ENCODE results near the gene POLL. TPM values are rescaled to one million over a fixed set of nuclear protein-coding genes. Genes with fewer than 3 reads are reported as not detected.

Gene POLL
- total RNA-seq, 1 donor from 2014 or later, result 16.6 TPM

DNA sequence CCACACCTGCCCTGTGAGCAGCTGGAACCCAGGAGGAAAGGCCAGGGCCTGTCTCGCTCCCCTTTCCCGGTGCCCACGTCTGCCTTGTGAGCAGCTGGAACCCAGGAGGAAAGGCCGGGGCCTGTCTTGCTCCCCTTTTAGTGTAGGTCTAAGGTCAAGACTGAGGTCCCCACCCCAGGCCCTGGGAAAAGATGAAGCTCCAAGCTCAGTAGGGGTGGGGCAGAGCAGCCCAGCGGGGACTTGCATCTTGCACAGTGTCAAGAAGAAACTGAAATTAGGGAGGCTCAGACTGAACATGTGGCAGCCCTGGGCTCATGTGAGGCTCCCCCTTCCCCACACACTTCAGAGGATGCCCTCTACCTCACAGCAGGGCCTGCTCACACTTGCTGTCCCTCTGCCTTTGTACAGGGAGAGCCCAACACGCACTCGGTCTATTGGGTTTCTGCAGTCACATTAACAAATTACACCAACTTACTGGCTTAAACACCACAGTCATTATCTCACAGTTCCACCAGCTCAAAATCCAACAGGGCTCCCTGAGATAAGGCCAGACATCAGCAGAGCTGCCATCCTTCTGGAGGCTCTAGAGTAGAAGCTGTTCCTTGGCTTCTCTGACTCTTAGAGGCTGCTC lies 12.4 kb downstream of the POLL start:
- DNase-seq (ENCODE audit: low spot score) (no peak), ATAC-seq (no peak)

DNA sequence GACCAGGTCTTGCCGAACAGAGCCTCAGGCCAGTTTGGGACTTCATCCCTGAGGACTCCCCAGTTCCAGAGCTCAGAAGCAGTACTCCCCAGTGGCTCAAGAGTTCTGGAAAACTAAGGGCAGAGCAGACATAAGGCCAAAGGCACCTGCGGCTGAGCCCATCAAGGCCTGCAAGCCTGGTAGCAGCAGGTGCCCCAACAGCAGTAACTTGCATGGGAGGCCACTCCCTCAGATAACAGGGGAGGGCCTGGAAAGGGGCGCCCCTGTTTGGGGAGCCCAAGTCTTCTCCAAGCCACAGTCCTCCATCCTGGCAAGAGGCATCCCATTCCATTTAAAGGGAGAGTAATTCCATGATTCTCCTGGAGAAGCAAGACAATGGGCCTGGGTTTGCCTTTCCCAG lies 13.0 kb downstream of the POLL start:
- no peak for DNase-seq (ENCODE audit: low spot score)
- ATAC-seq, result no peak

DNA sequence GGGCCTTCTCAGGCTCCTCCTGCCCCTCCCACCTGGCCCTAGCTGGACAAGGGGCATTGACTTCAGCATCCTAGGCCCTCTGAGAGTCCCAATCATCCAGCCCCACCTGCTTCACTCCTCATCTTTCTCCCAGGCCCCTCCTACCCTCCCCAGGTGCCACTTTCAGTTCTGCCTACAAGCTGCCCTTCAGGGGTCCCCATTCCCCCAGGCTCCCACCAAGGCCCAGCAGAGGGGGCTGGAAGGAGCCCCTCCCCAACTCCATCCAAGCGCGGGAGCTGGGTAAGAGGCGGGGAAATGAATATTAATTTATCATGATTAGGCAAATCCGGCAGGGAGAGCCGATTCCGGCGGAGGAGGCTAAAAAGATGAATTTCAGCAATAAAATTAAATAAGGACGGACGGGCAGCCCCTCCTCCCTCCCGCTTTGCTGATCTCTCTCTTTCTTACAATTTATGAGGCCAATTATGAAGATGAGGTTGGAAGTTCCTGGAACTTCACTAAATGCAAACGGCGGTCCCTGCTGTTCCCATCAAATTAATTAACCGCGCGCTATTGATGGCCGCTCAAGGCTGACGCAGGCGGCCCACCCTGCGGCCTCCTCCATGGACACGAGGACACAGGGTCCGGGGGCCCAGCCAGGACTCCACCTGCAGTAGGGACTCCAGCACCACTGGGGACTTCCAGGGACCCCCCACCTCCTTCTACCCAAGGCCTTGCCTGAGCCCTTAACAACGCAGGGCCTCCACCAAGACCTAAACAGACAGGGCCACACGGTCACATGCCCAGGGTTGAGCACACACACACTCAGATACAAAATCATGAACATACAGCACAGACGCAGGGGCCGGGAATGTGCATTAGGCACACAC lies 13.9 kb downstream of the POLL start:
- no peak for ATAC-seq
- DNase-seq (ENCODE audit: low spot score), result no peak

DNA sequence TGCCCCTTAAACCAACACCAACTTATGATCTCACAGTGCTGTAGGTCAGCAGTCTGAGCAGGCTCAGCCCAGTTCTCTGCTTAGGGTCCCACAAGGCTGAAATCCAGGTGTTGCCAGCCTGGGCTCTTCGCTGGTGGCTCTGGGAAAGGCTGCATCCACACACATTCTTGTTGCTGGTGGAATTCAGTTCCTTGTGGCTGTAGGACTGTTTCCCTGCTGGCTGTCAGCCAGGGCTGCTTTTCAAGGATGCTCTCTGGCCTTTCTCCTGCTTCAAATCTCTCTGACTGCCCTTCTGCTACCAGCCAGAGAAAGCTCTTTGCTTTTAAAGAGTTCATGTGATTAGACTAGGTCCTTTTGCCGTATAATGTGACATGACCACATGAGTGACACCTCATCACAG lies 15.3 kb downstream of the POLL start:
- DNase-seq (ENCODE audit: low spot score) (no peak), ATAC-seq (no peak)

- DNase-seq (ENCODE audit: low spot score) (no peak), ATAC-seq (no peak)
Observed at GRCh38 chr10:101572126-101572525, 15.9 kb downstream of the POLL start.

GRCh38 chr10:101571271-101571925 lies 16.7 kb downstream of the POLL start:
- ATAC-seq, result no peak
- peak; percentile 46 for DNase-seq (ENCODE audit: low spot score)

GRCh38 chr10:101570428-101571270 lies 17.4 kb downstream of the POLL start:
- peak; percentile 19 for ATAC-seq
- peak; percentile 46 for DNase-seq (ENCODE audit: low spot score)

GRCh38 chr10:101569622-101570427 lies 18.2 kb downstream of the POLL start:
- DNase-seq (ENCODE audit: low spot score) (peak; percentile 80), ATAC-seq (peak; percentile 96)

GRCh38 chr10:101569323-101569621 lies 18.8 kb downstream of the POLL start:
- DNase-seq (ENCODE audit: low spot score), result no peak
- no peak for ATAC-seq

- DNase-seq (ENCODE audit: low spot score), result no peak
- no peak for ATAC-seq
Observed at GRCh38 chr10:101568054-101568745, 19.9 kb downstream of the POLL start.

DNA sequence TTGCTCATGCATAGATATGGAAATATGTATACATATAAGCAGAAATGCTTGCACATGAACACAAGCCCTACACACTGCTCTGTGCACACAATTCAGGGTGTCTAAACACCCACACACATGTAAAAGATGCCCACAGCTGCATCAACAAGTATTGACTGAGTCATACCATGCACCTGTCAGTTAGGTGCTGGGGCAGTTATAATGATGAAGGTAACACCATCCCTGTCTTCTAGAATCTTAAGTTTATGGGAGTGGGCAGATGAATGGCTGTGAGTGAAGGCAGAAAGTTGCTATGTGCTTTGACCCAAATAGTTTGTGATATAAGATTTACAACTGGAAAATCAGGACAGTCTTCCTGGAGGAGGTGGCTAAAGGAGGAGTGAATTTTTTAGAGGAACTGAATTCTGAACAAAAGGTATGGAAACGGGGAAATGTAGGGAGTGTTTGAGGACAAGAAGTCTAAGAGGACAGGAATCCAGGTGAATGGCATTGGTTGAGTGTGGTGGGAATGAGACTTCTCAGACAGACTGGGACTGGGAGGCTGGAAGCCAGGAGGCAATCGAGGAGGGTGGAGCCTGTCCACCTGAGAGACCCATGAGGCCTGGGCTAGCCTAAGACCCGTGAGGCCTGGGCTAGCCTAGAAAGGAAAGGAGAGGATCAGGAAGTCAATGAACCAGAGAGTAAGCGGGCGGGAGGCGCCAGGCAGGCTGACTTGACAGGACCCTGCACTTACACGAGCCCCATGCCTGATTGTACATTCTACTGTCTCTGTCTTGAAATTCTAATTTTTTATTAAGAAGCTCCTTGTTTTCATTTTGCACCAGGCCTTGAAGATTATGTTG lies 20.7 kb downstream of the POLL start:
- ATAC-seq (no peak), DNase-seq (ENCODE audit: low spot score) (no peak)

GRCh38 chr10:101566333-101567164 lies 21.5 kb downstream of the POLL start:
- DNase-seq (ENCODE audit: low spot score) (peak; percentile 36), ATAC-seq (no peak)

- no peak for ATAC-seq
- peak; percentile 23 for DNase-seq (ENCODE audit: low spot score)
Observed at GRCh38 chr10:101565936-101566332, 22.1 kb downstream of the POLL start.

DNA sequence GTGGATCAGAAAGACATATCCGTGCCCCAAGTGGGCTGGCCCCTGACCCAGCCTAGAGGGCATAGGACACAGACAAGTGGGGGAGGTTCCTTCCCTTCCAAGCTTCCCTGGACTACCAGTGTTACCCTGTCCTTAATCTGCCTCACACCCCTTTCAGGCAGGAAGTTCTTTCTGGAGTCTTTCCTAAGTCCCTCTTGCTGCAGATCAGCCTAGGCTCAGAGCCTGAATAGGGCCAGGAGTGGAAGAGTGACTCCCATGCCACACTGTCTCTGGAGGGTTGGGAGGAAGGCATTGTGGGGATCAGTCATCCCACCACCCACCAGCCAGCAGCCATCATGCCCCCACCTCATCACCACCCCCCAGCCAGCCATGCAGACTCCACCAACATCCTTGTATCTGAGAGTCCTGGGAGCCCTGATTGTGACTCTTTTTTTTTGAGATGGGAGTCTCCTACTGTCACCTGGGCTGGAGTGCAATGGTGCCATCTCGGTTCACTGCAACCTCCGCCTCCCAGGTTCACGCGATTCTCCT lies 22.6 kb downstream of the POLL start:
- DNase-seq (ENCODE audit: low spot score) (peak; percentile 18), ATAC-seq (no peak)

- ATAC-seq, result no peak
- peak; percentile 41 for DNase-seq (ENCODE audit: low spot score)
Observed at GRCh38 chr10:101564490-101564991, 23.5 kb downstream of the POLL start.

DNA sequence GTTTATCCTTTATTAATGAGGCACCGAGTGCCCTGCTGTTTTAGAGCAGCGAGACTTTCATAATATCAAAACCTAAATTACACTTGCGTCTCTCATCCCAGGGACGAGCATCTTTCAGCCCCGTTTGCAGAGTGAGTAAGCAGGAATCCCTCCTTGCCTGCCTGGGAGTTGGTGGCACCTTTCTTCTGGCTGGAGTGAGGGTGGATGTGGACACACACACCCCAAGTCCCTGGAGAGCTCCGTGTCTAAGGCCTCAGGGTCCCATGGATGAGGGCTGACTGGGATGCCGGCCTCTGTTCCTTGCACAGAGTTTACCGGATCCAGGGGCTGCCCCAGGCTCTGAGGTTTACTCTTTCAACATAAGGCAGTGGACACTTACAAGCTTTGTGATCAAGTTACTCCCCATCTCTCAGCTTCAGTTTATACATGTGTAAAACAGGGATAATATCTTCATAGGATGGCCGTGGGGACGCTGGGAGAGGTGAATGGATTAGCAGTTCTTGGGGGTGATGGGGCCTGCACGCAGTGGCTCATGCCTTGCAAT lies 24.5 kb downstream of the POLL start:
- ATAC-seq, result no peak
- DNase-seq (ENCODE audit: low spot score), result no peak

DNA sequence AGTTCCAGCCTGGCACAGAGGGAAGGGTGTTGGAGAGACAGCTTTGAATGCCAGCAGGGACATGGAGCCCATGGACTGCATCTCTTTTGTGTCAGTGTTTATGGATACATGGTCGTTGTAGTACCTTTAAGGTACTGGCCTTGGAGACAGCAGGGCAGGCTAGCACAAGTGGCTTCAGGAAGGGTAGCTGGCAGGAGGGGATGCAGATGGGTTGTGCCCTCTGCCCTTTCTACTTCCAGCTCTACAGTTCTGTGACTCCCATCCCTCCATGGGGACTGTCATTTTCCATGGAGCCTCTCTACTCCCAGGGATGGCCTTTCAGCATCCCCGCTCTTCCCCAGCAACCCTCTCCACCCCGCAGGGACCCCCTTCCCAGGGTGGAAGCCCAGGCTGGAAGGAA lies 25.1 kb downstream of the POLL start:
- DNase-seq (ENCODE audit: low spot score), result no peak
- no peak for ATAC-seq

Measured in left lobe of liver (tissue), 2 donors.